GM21423 (cell line): ENCODE results near the gene MPST.

Experiments used
- ATAC-seq: cut with Tn5 transposase; IDR thresholded peaks from one replicate; pipeline ENCODE4 v1.9.1; 2021; ENCODE audit warnings: mild to moderate bottlenecking, moderate library complexity; ENCODE audit not compliant: unreplicated experiment

MPST gene

GRCh38 chr22:37075822-37076433 is 56.4 kb downstream of the MPST start:
- ATAC-seq, result no peak

GRCh38 chr22:37077802-37078448 is 58.4 kb downstream of the MPST start:
- ATAC-seq, result no peak

GRCh38 chr22:37079158-37079557 is 59.6 kb downstream of the MPST start:
- no peak for ATAC-seq
